Ishikawa (cell line): ENCODE results near the gene YTHDC1.

ENCODE experiments used
- CEBPB ChIP-seq: IDR thresholded peaks from 2 replicates; pipeline ENCODE4 v1.6.1; 2012
- CREB1 ChIP-seq: IDR thresholded peaks from 2 replicates; pipeline ENCODE4 v1.6.1; 2012; ENCODE audit warnings: low read depth
- EGR1 ChIP-seq: IDR thresholded peaks from 2 replicates; pipeline ENCODE4 v1.6.1; 2012
- EP300 ChIP-seq: IDR thresholded peaks from 2 replicates; pipeline ENCODE4 v1.6.1; 2012; ENCODE audit warnings: borderline replicate concordance
- FOXM1 ChIP-seq: IDR thresholded peaks from 2 replicates; pipeline ENCODE4 v1.6.1; 2012; ENCODE audit warnings: low read depth, borderline replicate concordance
- MAX ChIP-seq: IDR thresholded peaks from 2 replicates; pipeline ENCODE4 v1.6.1; 2012
- NFIC ChIP-seq: IDR thresholded peaks from 2 replicates; pipeline ENCODE4 v1.6.1; 2012
- RAD21 ChIP-seq: IDR thresholded peaks from 2 replicates; pipeline ENCODE4 v1.6.1; 2012; ENCODE audit warnings: low read depth
- REST ChIP-seq: IDR thresholded peaks from 2 replicates; pipeline ENCODE4 v1.6.1; 2012; ENCODE audit warnings: low read depth, mild to moderate bottlenecking
- TAF1 ChIP-seq: IDR thresholded peaks from 2 replicates; pipeline ENCODE4 v1.6.1; 2012; ENCODE audit warnings: low read depth, mild to moderate bottlenecking
- TCF12 ChIP-seq: IDR thresholded peaks from 2 replicates; pipeline ENCODE4 v1.6.1; 2012; ENCODE audit warnings: low read depth
- TEAD4 ChIP-seq: IDR thresholded peaks from 2 replicates; pipeline ENCODE4 v1.6.1; 2012
- USF1 ChIP-seq: IDR thresholded peaks from 2 replicates; pipeline ENCODE4 v1.6.1; 2012
- YY1 ChIP-seq: IDR thresholded peaks from 2 replicates; pipeline ENCODE4 v1.6.1; 2012; ENCODE audit warnings: low read depth
- ZBTB7A ChIP-seq: IDR thresholded peaks from 2 replicates; pipeline ENCODE4 v1.6.1; 2012; ENCODE audit warnings: low read depth

YTHDC1 gene

GRCh38 chr4:68390205-68390935, 40.5 kb upstream of the YTHDC1 start:
- TF ChIP-seq TEAD4: no peak
- no peak for TF ChIP-seq FOXM1
- TF ChIP-seq CREB1: no peak
- no peak for TF ChIP-seq TCF12
- TF ChIP-seq NFIC: no peak
- no peak for TF ChIP-seq USF1
- no peak for TF ChIP-seq RAD21
- no peak for TF ChIP-seq ZBTB7A
- TF ChIP-seq MAX: no peak
- no peak for TF ChIP-seq REST

GRCh38 chr4:68388347-68388865, 38.5 kb upstream of the YTHDC1 start:
- TF ChIP-seq REST (no peak), USF1 (no peak), CREB1 (no peak), EP300 (no peak), NFIC (no peak)

GRCh38 chr4:68385267-68385666, 35.4 kb upstream of the YTHDC1 start:
- TF ChIP-seq CREB1 (no peak), TAF1 (no peak), CEBPB (no peak), MAX (no peak), EP300 (no peak), RAD21 (no peak), EGR1 (no peak), TCF12 (no peak), ZBTB7A (no peak)

GRCh38 chr4:68383115-68383514, 33.2 kb upstream of the YTHDC1 start:
- TF ChIP-seq USF1: no peak
- TF ChIP-seq FOXM1: no peak
- no peak for TF ChIP-seq TCF12
- TF ChIP-seq YY1: no peak
- no peak for TF ChIP-seq CREB1
- TF ChIP-seq REST: no peak
- TF ChIP-seq ZBTB7A: no peak
- no peak for TF ChIP-seq TAF1
- TF ChIP-seq TEAD4: no peak
- no peak for TF ChIP-seq RAD21
- no peak for TF ChIP-seq CEBPB
- no peak for TF ChIP-seq EP300
- no peak for TF ChIP-seq MAX
- TF ChIP-seq NFIC: no peak
